Measurements from ENCODE around the gene YY2. TPM values are rescaled to one million over a fixed set of nuclear protein-coding genes. Genes with fewer than 3 reads are reported as not detected.
"Not testable (repeated sequence)": the region's sequence is repeated elsewhere in the genome, so short reads cannot be mapped to it uniquely, and the experiment has no call there.

YY2 gene
- total and polyA plus RNA-seq, 5 experiments from 2014 or later: 0.36 to 2.1 (median 0.62) TPM

GRCh38 chrX:21840193-21840545, 15.6 kb upstream of the YY2 start:
- Mint-ChIP-seq H3K36me3 (peaks cover 0 to 11% (median 0%) of the 10 kb centered on the region in 3 donors), H3K4me3 (peak overlapping the region; percentile 86 to 93 (median 90)), H3K4me1 (peaks cover 4 to 13% (median 10%) of the 10 kb centered on the region in 4 donors), H3K9me3 (peaks cover 0 to 1% (median 0%) of the 10 kb centered on the region in 9 donors), H3K27me3 (no peaks in the 10 kb centered on the region), H3K27ac (peak overlapping the region; percentile 74 to 94 (median 89))
- POLR2A ChIA-PET: interaction anchor here (0.6 kb wide), 2 partner anchors 237 to 847 kb away, joined by 3 read pairs; no protein-coding TSS in a partner anchor
- DNase-seq (peak in 1 of 10 donors; percentile 8), ATAC-seq (peak in 1 of 2 donors; percentile 9)

- H3K36me3 Mint-ChIP-seq: peaks cover 4 to 30% (median 9%) of the 10 kb centered on the region in 3 donors
Observed at GRCh38 chrX:21843179-21843578, 12.6 kb upstream of the YY2 start.

GRCh38 chrX:21845096-21845495, 10.7 kb upstream of the YY2 start:
- peaks cover 0 to 2% (median 0%) of the 10 kb centered on the region in 9 donors for H3K9me3 Mint-ChIP-seq
- DNase-seq (no peak), ATAC-seq (no peak)
- peaks cover 5 to 14% (median 9%) of the 10 kb centered on the region in 4 donors for H3K4me1 Mint-ChIP-seq
- H3K4me3 Mint-ChIP-seq: no peak overlapping the region
- peaks cover 4 to 30% (median 9%) of the 10 kb centered on the region in 3 donors for H3K36me3 Mint-ChIP-seq
- POLR2A ChIA-PET: no interaction called here
- H3K27me3 Mint-ChIP-seq: no peaks in the 10 kb centered on the region
- H3K27ac Mint-ChIP-seq: no peak overlapping the region

More at GRCh38 chrX:21843179-21843578, 12.6 kb upstream of the YY2 start:
- DNase-seq (no peak), ATAC-seq (no peak)
- Mint-ChIP-seq H3K4me1 (peaks cover 5 to 14% (median 10%) of the 10 kb centered on the region in 4 donors), H3K9me3 (peaks cover 0 to 2% (median 0%) of the 10 kb centered on the region in 9 donors), H3K4me3 (no peak overlapping the region), H3K27me3 (no peaks in the 10 kb centered on the region), H3K27ac (no peak overlapping the region)
- POLR2A ChIA-PET: no interaction called here

- Mint-ChIP-seq H3K4me3 (no peak overlapping the region), H3K27ac (no peak overlapping the region), H3K36me3 (peaks cover 4 to 40% (median 9%) of the 10 kb centered on the region in 3 donors), H3K27me3 (no peaks in the 10 kb centered on the region), H3K9me3 (peaks cover 0 to 2% (median 0%) of the 10 kb centered on the region in 9 donors), H3K4me1 (peaks cover 0 to 2% (median 2%) of the 10 kb centered on the region in 4 donors)
- ATAC-seq (no peak), DNase-seq (no peak)
- POLR2A ChIA-PET: no interaction called here
Observed at GRCh38 chrX:21847342-21847741, 8.4 kb upstream of the YY2 start.

DNA sequence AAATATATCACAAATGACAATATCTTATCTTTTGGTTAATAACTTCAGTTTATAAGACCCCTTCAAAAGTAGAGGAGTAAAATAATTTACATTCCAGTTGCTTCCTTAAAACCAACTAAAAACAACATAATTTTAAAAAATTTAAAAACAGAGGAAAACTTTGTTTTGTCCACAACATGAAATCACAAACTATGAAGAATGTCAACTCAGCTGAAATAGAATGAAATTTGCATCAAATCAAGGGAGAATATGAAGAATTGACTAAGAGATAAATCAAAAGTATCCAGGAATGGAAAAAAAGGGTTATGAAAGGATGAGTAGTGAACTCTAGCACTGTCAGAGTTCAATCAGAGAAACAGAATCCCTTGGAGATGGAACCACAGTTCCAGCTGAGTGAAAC, 2.2 kb upstream of the YY2 start:
- H3K36me3 Mint-ChIP-seq: peaks cover 4 to 55% (median 15%) of the 10 kb centered on the region in 3 donors
- DNase-seq: no peak
- no peaks in the 10 kb centered on the region for H3K27me3 Mint-ChIP-seq
- POLR2A ChIA-PET: no interaction called here
- H3K27ac Mint-ChIP-seq: no peak overlapping the region
- H3K9me3 Mint-ChIP-seq: no peaks in the 10 kb centered on the region
- peaks cover 0 to 6% (median under 1%) of the 10 kb centered on the region in 4 donors for H3K4me1 Mint-ChIP-seq
- H3K4me3 Mint-ChIP-seq: no peak overlapping the region
- no peak for ATAC-seq

DNA sequence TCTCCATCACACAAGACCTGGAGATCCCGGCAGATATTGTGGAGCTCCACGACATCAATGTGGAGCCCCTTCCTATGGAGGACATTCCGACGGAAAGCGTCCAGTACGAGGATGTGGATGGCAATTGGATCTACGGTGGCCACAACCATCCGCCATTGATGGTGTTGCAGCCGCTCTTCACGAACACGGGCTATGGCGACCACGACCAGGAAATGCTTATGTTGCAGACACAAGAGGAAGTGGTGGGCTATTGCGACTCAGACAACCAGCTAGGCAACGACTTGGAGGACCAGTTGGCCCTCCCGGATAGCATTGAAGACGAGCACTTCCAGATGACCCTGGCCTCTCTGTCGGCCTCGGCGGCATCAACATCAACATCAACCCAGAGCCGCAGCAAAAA, 717 bp downstream of the YY2 start:
- Mint-ChIP-seq H3K9me3 (no peaks in the 10 kb centered on the region), H3K4me1 (peaks cover 0 to 6% (median 3%) of the 10 kb centered on the region in 4 donors), H3K4me3 (no peak overlapping the region), H3K27ac (no peak overlapping the region), H3K36me3 (peaks cover 4 to 49% (median 15%) of the 10 kb centered on the region in 3 donors), H3K27me3 (no peaks in the 10 kb centered on the region)
- ATAC-seq (no peak), DNase-seq (no peak)
- POLR2A ChIA-PET: no interaction called here

- Mint-ChIP-seq H3K9me3 (no peaks in the 10 kb centered on the region), H3K4me3 (no peak overlapping the region), H3K36me3 (peaks cover 0 to 5% (median under 1%) of the 10 kb centered on the region in 3 donors), H3K4me1 (peaks cover 0 to 11% (median 2%) of the 10 kb centered on the region in 4 donors), H3K27ac (no peak overlapping the region), H3K27me3 (no peaks in the 10 kb centered on the region)
- ATAC-seq (no peak), DNase-seq (no peak)
- POLR2A ChIA-PET: no interaction called here
Observed at GRCh38 chrX:21863241-21863640, 7.5 kb downstream of the YY2 start.

GRCh38 chrX:21865436-21865835, 9.6 kb downstream of the YY2 start:
- Mint-ChIP-seq H3K27ac (peak overlapping the region in 1 of 10 donors; percentile 29), H3K4me1 (peaks cover 0 to 12% (median 1%) of the 10 kb centered on the region in 4 donors), H3K36me3 (peaks cover 0 to 10% (median 4%) of the 10 kb centered on the region in 3 donors), H3K9me3 (no peaks in the 10 kb centered on the region), H3K4me3 (no peak overlapping the region), H3K27me3 (no peaks in the 10 kb centered on the region)
- DNase-seq (no peak), ATAC-seq (no peak)
- POLR2A ChIA-PET: no interaction called here

GRCh38 chrX:21870494-21870893, 14.7 kb downstream of the YY2 start:
- POLR2A ChIA-PET: no interaction called here
- Mint-ChIP-seq H3K9me3 (no peaks in the 10 kb centered on the region), H3K36me3 (peaks cover 0 to 13% (median 4%) of the 10 kb centered on the region in 3 donors), H3K27ac (no peak overlapping the region), H3K4me3 (no peak overlapping the region), H3K4me1 (peaks cover 0 to 6% (median 0%) of the 10 kb centered on the region in 4 donors), H3K27me3 (no peaks in the 10 kb centered on the region)
- DNase-seq (no peak), ATAC-seq (no peak)

DNA sequence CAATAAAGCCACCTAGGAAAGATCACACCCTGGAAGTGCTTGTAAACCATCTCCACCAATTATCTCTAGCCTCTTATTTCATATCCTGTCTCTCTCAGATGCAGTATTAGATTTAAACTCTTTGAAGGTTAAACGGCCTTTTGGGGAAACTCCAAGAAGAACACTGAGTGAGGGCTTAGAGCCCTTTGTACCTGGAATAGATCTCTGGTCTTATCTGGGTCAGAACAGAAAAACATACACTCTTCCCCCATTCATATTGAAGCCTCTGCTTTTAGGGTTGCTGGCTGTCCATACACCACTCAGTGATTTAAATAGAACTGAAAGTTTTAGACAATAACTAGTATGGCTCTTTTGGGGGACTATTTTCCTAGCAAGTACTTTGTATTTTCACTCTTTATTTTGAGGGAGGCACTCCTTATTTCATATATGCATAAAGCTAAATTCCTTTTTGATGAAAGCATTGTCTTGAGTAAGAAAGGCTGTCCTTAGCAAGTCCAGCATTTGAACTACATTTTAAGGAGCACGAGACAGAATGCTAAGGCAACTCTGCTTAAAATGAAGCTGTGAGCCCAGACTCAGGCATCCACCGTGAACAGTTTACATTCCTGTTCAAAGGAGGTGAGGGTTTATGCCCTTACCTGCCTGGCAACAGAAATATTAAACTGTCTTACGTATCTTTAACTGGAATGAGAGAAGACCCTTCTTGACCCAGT, 17.4 kb downstream of the YY2 start:
- Mint-ChIP-seq H3K36me3 (peaks cover 0 to 8% (median 3%) of the 10 kb centered on the region in 3 donors), H3K27me3 (no peaks in the 10 kb centered on the region), H3K27ac (no peak overlapping the region), H3K4me3 (no peak overlapping the region), H3K4me1 (peaks cover 0 to 5% (median 0%) of the 10 kb centered on the region in 4 donors), H3K9me3 (no peaks in the 10 kb centered on the region)
- ATAC-seq (no peak), DNase-seq (no peak)
- POLR2A ChIA-PET: no interaction called here

- H3K4me1 Mint-ChIP-seq, H3K4me3 Mint-ChIP-seq, POLR2A ChIA-PET, H3K9me3 Mint-ChIP-seq, ATAC-seq, H3K27me3 Mint-ChIP-seq, H3K27ac Mint-ChIP-seq, DNase-seq: not testable (repeated sequence)
- H3K36me3 Mint-ChIP-seq: peaks cover 0 to 10% (median 0%) of the 10 kb centered on the region in 3 donors
Observed at GRCh38 chrX:21874182-21874581, 18.4 kb downstream of the YY2 start.

GRCh38 chrX:21875013-21875412, 19.2 kb downstream of the YY2 start:
- Mint-ChIP-seq H3K27ac (no peak overlapping the region), H3K27me3 (no peaks in the 10 kb centered on the region), H3K36me3 (peaks cover 0 to 13% (median 0%) of the 10 kb centered on the region in 3 donors), H3K9me3 (no peaks in the 10 kb centered on the region), H3K4me1 (no peaks in the 10 kb centered on the region), H3K4me3 (no peak overlapping the region)
- POLR2A ChIA-PET: no interaction called here
- no peak for DNase-seq
- no peak for ATAC-seq

DNA sequence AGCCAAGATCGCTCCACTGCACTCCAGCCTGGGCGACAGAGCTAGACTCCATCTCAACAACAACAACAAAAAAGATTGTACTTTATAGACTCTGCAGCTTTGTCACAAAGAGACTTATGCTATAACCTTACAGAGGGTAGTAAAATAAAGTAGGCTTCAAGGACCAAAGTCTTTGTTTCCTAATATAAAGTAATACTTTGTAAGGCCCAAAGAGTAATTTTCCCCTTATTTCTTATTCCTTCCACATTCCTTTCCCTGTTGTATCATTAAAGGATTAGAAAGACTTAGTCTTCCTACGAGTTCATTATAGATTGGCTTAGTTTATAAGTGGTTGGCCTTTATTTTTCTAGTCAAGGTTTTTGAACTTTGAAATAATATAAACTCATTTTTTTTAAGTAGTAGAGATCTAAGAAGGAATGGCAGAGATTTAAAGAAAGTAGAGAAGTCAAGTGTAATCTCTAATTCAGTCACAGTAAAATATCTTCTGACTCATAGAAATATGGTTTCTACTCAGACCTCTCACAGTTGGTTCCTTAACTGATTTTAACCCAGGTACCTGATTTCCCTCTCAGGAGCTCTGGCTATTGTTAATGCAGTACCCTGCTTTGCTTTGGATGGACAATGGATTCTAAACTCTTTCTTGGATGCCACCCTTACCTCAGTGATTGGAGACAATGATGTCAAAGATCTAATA, 26.2 kb downstream of the YY2 start:
- Mint-ChIP-seq H3K9me3 (peaks cover 0 to 2% (median 0%) of the 10 kb centered on the region in 9 donors), H3K4me3 (no peak overlapping the region), H3K27ac (no peak overlapping the region), H3K36me3 (peaks cover 0 to 33% (median 9%) of the 10 kb centered on the region in 3 donors), H3K4me1 (peaks cover 0 to 2% (median 0%) of the 10 kb centered on the region in 4 donors), H3K27me3 (no peaks in the 10 kb centered on the region)
- ATAC-seq (no peak), DNase-seq (no peak)
- POLR2A ChIA-PET: no interaction called here
